NCI-H345 (cell line): ENCODE results near the gene DYNC1H1.

Experiments used
- DNase-seq: peaks from one replicate; lab custom pipeline; 2025; lab: John Stamatoyannopoulos, UW

DYNC1H1 gene

GRCh38 chr14:101944451-101944850 is 19.9 kb upstream of the DYNC1H1 start:
- DNase-seq, result no peak

GRCh38 chr14:101945171-101945570 is 19.2 kb upstream of the DYNC1H1 start:
- DNase-seq, result no peak

- no peak for DNase-seq
These were observed 16.8 kb upstream of the DYNC1H1 start for GRCh38 chr14:101947577-101947903.

GRCh38 chr14:101947904-101948665 is 16.3 kb upstream of the DYNC1H1 start:
- peak; percentile 100 for DNase-seq

- DNase-seq, result no peak
These were observed 15.6 kb upstream of the DYNC1H1 start for GRCh38 chr14:101948666-101949216.

GRCh38 chr14:101950100-101950499 is 14.3 kb upstream of the DYNC1H1 start:
- DNase-seq, result no peak

GRCh38 chr14:101950516-101951215 is 13.7 kb upstream of the DYNC1H1 start:
- DNase-seq, result no peak

- no peak for DNase-seq
These were observed 11.2 kb upstream of the DYNC1H1 start for GRCh38 chr14:101953151-101953550.

GRCh38 chr14:101954501-101954900 is 9.9 kb upstream of the DYNC1H1 start:
- DNase-seq, result no peak

- no peak for DNase-seq
These were observed 8.6 kb upstream of the DYNC1H1 start for GRCh38 chr14:101955695-101956161.

GRCh38 chr14:101956179-101956885 is 8.0 kb upstream of the DYNC1H1 start:
- DNase-seq, result no peak

GRCh38 chr14:101957406-101958234 is 6.8 kb upstream of the DYNC1H1 start:
- no peak for DNase-seq

GRCh38 chr14:101958418-101959180 is 5.8 kb upstream of the DYNC1H1 start:
- DNase-seq, result no peak

GRCh38 chr14:101959277-101959676 is 5.1 kb upstream of the DYNC1H1 start:
- no peak for DNase-seq

GRCh38 chr14:101960225-101960624 is 4.1 kb upstream of the DYNC1H1 start:
- no peak for DNase-seq

- DNase-seq, result peak; percentile 78
These were observed 3.2 kb upstream of the DYNC1H1 start for GRCh38 chr14:101961011-101961721.

GRCh38 chr14:101961746-101962502 is 2.4 kb upstream of the DYNC1H1 start:
- DNase-seq, result no peak

GRCh38 chr14:101962503-101962874 is 1.9 kb upstream of the DYNC1H1 start:
- peak; percentile 94 for DNase-seq

- no peak for DNase-seq
These were observed 1.3 kb upstream of the DYNC1H1 start for GRCh38 chr14:101963052-101963451.
